ENCODE measurements around the gene TMEM132C. TPM values are rescaled to one million over a fixed set of nuclear protein-coding genes. Genes with fewer than 3 reads are reported as not detected.

Gene TMEM132C
- total and polyA plus RNA-seq, 2 experiments from 2014 or later: not detected

GRCh38 chr12:128421375-128421774, 154.4 kb downstream of the TMEM132C start (continued):
- TF ChIP-seq ZNF462 (CRISPR knock-in tag; IDR thresholded peaks at IDR 0.05) (no peak), STAT1 (IDR thresholded peaks at IDR 0.05; ENCODE audit: unreplicated experiment) (no peak), ZNF114 (CRISPR knock-in tag; IDR thresholded peaks at IDR 0.05) (no peak), REST (IDR thresholded peaks at IDR 0.05; ENCODE audit: unreplicated experiment) (no peak), CTCF (conservative IDR thresholded peaks at IDR 0.05; ENCODE audit: low read depth in 2 of 2) (no peak)

All from GM23338 (cell line).